Activated T-cell treated with anti-CD3 and anti-CD28 coated beads for 48 hours (primary cell): ENCODE results near the gene PIKFYVE.
"Not testable (repeated sequence)": the region's sequence is repeated elsewhere in the genome, so short reads cannot be mapped to it uniquely, and the experiment has no call there.

Experiments
- DNase-seq: peaks from one replicate; pipeline ENCODE4 v3.0.0-alpha.2; 2020; ENCODE audit warnings: low read depth

The PIKFYVE gene

GRCh38 chr2:208366215-208367127 lies 100.4 kb downstream of the PIKFYVE start:
- DNase-seq, result no peak

DNA sequence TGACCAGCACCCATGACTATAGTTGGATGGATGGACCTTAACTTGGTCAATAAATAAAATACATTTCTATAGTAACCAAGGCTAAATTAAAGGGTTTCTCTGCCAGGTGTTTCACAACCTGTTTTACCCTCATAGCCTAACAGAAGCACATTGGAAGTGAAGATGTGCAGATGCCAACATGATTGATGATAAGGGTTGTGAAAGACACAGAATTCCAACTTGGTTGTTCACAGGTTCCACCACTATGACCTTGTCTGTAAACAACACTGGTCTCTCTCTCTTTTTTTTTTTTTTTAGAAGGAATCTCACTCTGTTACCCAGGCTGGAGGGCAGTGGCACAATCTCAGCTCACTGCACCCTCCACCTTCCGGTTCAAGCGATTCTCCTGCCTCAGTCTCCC lies 103.0 kb downstream of the PIKFYVE start:
- DNase-seq, result no peak

- DNase-seq, result no peak
Measured at GRCh38 chr2:208370881-208371633, 105.0 kb downstream of the PIKFYVE start.

GRCh38 chr2:208371634-208371935 lies 105.5 kb downstream of the PIKFYVE start:
- DNase-seq, result no peak

DNA sequence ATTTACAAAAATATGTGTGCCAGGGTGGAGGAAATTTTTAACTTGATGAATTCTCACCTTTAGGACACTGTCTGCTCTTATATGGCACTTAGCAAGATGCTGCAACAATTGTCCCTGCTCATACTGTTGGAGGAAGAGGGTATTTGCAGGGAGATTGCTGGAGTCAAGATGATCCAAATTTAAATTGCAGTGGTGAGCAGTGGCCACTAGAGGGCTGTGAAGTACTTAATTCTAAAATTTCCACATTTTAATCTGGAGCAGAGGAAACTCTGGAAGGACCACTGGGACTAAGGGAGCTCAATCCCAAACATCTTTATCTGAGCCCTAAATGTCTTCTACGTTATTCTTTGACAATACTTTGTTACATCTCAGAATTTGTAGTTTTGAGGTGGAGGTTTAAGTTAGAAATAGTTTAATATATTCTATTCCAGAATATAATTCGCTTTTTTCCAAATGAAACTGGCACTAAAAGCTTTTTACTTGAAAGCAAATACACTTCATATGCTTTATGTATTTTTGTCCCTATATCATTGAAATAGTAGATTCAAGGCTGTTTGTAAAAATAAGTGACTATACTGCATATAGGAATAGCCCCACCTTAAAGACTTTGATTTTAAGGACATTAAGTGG lies 107.5 kb downstream of the PIKFYVE start:
- no peak for DNase-seq

DNA sequence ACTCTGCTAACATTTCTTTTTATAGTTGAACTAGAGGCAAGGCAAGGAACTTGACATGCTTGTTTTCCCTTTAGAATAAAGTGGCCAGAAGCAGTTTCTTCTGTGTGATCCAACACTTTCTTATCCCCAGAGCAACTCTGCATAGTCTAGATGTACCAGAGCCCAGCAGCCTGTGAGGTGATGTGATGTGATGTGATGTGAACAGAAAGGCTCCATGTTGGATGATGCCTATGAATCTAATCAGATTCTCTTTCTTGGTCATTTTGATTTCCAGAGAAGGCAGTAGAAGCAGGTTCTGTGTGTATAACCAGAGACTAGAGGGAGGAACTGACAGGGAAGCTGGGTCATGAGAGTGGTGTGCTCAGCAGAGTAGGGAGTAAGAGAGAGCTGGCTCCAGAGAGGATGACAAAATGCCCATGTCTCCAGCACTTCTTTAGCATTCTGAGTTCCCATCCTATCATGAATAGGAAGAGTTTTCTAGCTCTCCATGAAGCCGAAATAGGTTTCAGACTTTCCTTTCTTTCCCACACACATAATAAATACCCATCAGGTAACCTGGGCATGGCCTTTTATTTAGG lies 109.5 kb downstream of the PIKFYVE start:
- DNase-seq, result no peak

- DNase-seq, result not testable (repeated sequence)
Measured at GRCh38 chr2:208377344-208377860, 111.3 kb downstream of the PIKFYVE start.

GRCh38 chr2:208379192-208379591 lies 113.1 kb downstream of the PIKFYVE start:
- DNase-seq, result no peak

DNA sequence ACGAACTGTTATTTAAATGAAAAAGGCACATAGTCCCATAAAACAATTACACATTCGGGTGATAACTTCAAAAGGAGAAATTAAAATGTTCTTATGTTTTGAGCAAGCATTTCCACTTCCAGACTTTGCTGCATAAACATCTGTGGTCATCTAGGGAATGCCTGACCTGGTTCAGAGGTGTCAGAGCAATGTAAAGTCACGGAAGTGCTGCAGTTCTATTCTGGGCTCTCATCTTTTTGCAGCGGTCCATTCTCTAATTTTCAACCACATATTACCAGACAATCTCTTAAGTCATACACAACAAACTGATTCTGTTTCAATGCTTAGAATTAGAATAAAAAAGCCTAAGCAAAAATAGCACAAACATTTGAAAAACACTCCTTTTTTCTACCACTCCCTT lies 118.6 kb downstream of the PIKFYVE start:
- DNase-seq, result no peak

DNA sequence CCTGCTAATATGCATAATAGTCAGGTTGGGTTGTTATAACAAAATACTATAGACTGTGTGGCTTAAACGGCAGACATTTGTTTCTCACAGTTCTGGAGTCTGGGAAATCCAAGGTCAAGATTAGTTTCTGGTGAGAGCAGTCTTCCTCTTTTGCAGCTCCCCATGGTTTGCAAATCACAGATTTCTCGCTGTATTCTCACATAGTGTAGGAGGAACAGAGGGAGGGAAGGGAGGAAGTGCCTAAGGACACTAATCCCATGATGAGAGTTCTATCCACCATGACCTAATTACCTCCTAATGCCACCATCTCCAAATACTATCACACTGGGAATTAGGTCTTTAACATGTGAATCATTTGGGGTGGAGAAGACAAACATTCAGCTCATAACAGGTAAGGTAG lies 120.5 kb downstream of the PIKFYVE start:
- no peak for DNase-seq

- no peak for DNase-seq
Measured at GRCh38 chr2:208389940-208390339, 123.9 kb downstream of the PIKFYVE start.

GRCh38 chr2:208392300-208392699 lies 126.2 kb downstream of the PIKFYVE start:
- DNase-seq, result no peak

GRCh38 chr2:208396796-208397195 lies 130.7 kb downstream of the PIKFYVE start:
- DNase-seq, result not testable (repeated sequence)

- DNase-seq, result no peak
Measured at GRCh38 chr2:208399201-208399600, 133.1 kb downstream of the PIKFYVE start.

DNA sequence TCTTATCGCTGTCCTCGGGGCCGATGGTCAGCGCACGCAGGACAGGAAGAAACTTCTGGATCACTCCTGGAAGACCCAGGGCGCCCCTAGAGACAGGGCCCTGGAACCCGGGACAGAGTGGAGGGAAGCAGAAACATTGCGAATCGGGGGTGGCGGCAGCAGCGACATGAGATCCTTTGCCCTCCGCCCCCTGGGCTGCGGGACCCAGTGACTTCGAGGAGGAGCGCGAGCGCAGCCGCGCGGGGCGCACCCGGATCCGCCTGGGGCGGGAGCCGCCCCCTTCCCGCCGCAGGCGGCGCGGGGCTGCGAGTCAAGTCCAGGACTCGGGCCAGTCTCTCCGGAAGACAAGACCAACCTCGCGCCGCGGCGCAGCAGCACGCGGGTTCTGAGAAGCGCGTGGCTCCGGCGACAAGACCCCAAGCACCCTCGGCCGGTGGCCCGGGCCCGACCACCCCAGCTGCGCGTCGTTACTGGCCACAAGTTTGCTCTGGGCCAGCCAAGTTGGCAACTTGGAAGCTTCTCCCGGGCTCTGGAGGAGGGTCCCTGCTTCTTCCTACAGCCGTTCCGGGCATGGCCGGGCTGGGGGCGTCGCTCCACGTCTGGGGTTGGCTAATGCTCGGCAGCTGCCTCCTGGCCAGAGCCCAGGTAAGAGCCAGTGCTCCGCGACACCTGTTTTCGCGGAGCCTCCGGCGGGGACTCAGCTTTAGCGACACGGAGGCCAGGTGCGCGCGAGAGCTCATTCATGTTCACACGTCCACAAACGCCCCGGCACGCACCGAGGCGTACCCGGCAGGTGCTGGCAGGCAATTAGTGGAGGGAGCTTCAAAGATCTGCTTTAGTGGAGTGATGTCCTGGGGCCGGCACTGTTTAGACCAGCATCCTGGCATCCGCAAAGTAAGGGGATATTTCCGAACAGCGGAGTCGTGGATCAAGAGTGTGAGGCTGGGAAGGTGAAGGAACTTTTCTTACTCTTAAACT lies 140.7 kb downstream of the PIKFYVE start, which contains the start of gene PTH2R:
PTH2R (plus strand) TSS at position 319 of the 978 bp plus-strand sequence; CDS start at position 571, 252 bp downstream.
- DNase-seq, result no peak

- no peak for DNase-seq
Measured at GRCh38 chr2:208407667-208408066, 141.6 kb downstream of the PIKFYVE start.
